Suprapubic skin (tissue), 4 donors: ENCODE data around the gene AGPAT4. TPM values are rescaled to one million over a fixed set of nuclear protein-coding genes. Genes with fewer than 3 reads are reported as not detected.

Source experiments
- DNase-seq, 2 donors: peaks; one replicate each; pipeline ENCODE4 v3.0.0-alpha.2; 2019; ENCODE audit warnings: low spot score in 2 of 2
- H3K27ac ChIP-seq: fragments of 200-600 bp; sonication (generic); one replicate; pipeline ENCODE4 v1.5.1; 2019
- H3K27me3 ChIP-seq: fragments of 200-600 bp; sonication (generic); one replicate; pipeline ENCODE4 v1.5.1; 2019
- H3K36me3 ChIP-seq: fragments of 200-600 bp; sonication (generic); one replicate; pipeline ENCODE4 v1.5.1; 2019
- H3K4me1 ChIP-seq: fragments of 200-600 bp; sonication (generic); one replicate; pipeline ENCODE4 v1.5.1; 2019
- H3K4me3 ChIP-seq: fragments of 200-600 bp; sonication (generic); one replicate; pipeline ENCODE4 v1.5.1; 2019; ENCODE audit warnings: mild to moderate bottlenecking
- H3K9me3 ChIP-seq: fragments of 200-600 bp; sonication (generic); one replicate; pipeline ENCODE4 v1.5.1; 2019
- CTCF ChIP-seq, 2 donors: fragments of 200-600 bp in 1 of 2; fragments of 450-650 bp in 1 of 2; sonication (generic) in 1 of 2; IDR thresholded peaks; one replicate each; pipeline ENCODE4 v1.5.1; 2016 to 2019; ENCODE audit warnings: antibody characterized with exemption in 2 of 2, mild to moderate bottlenecking in 1 of 2, moderate library complexity in 1 of 2
- EP300 ChIP-seq: sonication (generic); formaldehyde crosslinking; IDR thresholded peaks from one replicate; pipeline ENCODE4 v1.6.1; 2017; ENCODE audit warnings: antibody characterized with exemption
- POLR2A ChIP-seq, 2 donors: fragments of 450-650 bp; IDR thresholded peaks; one replicate each; pipeline ENCODE4 v1.6.1; 2017; ENCODE audit warnings: antibody characterized with exemption in 2 of 2, mild to moderate bottlenecking in 2 of 2, moderate library complexity in 2 of 2
- POLR2AphosphoS5 ChIP-seq, 3 donors: sonication (generic); formaldehyde crosslinking; IDR thresholded peaks; one replicate each; pipeline ENCODE4 v1.6.1; 2017; ENCODE audit warnings: antibody characterized with exemption in 3 of 3
- WGBS: methylation state at CpG from one replicate; pipeline ENCODE4 v1.1.5; 2018; 5-methylcytosine and 5-hydroxymethylcytosine counted together
- total RNA-seq, 4 donors: library from RNA; depleted of rRNA; stranded (reverse); fragments of >200 nt; gene quantifications; one replicate each; pipeline ENCODE4 v1.1.0, GENCODE V29; 2016

AGPAT4 gene
- total RNA-seq, 4 donors from 2014 or later: 1.1 to 4.1 (median 2.9) TPM

GRCh38 chr6:161139766-161140553, 133.9 kb downstream of the AGPAT4 start:
- Histone ChIP-seq H3K4me3 (no peak overlapping the region), H3K27me3 (no peaks in the 10 kb centered on the region), H3K27ac (no peak overlapping the region), H3K9me3 (no peaks in the 10 kb centered on the region), H3K4me1 (no peaks in the 10 kb centered on the region), H3K36me3 (peaks cover 26% of the 10 kb centered on the region)
- no peak for TF ChIP-seq POLR2AphosphoS5 (IDR thresholded peaks at IDR 0.05)
- no peak for TF ChIP-seq CTCF (IDR thresholded peaks at IDR 0.05)
- TF ChIP-seq POLR2A (IDR thresholded peaks at IDR 0.05): no peak
- no peak for TF ChIP-seq EP300
- no peak for DNase-seq
- WGBS: 94% methylated on average over 17 of the region's 28 CpGs

GRCh38 chr6:161139304-161139765, 134.5 kb downstream of the AGPAT4 start:
- peaks cover 31% of the 10 kb centered on the region for H3K36me3 ChIP-seq
- WGBS: 95% methylated on average over 5 of the region's 18 CpGs
- no peak overlapping the region for H3K4me3 ChIP-seq
- TF ChIP-seq EP300 (no peak), POLR2A (IDR thresholded peaks at IDR 0.05) (no peak), CTCF (IDR thresholded peaks at IDR 0.05) (no peak), POLR2AphosphoS5 (IDR thresholded peaks at IDR 0.05) (no peak)
- no peaks in the 10 kb centered on the region for H3K4me1 ChIP-seq
- no peaks in the 10 kb centered on the region for H3K9me3 ChIP-seq
- no peaks in the 10 kb centered on the region for H3K27me3 ChIP-seq
- no peak overlapping the region for H3K27ac ChIP-seq
- DNase-seq: no peak

DNA sequence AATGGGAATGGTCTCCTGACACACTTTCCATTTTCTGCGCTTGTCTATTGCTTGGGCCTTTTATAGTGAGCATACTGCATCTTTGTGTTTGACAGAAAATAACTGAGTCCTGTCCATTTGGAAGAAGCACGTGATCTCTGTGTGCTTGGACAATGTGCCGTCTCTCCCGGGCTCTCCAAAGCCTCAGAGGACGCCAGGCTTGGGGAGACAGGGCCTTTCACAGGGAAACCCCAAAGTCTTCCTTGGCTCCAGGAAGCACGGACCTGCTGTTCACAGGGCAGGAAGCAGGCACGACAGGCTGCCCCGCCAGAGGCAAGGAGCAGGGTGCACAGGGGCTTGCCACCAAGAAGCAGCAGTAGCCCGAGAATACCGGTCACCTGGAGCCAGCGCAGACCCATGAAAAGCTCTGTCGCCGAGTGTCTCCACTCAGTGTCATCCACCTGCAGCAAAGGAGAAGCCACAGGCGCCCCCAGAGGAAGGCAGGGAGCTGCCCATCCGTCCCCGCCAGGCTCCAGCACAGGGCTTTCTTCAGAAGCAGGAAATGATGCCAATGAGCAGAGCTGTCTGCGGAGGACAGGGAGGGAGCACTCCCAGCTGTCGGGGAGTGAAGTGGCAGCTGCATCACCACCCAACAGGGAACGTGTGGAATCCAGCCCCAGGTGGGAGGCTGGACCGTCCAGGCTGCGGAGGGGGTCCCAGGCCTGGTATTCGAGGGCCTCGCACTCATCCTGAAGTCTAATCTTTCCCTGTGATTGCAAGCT, 135.1 kb downstream of the AGPAT4 start:
- no peaks in the 10 kb centered on the region for H3K9me3 ChIP-seq
- H3K27ac ChIP-seq: no peak overlapping the region
- no peak for DNase-seq
- TF ChIP-seq CTCF (IDR thresholded peaks at IDR 0.05): no peak
- no peak for TF ChIP-seq EP300
- no peak for TF ChIP-seq POLR2AphosphoS5 (IDR thresholded peaks at IDR 0.05)
- no peak for TF ChIP-seq POLR2A (IDR thresholded peaks at IDR 0.05)
- 93% methylated on average over 23 of the region's 23 CpGs for WGBS
- no peaks in the 10 kb centered on the region for H3K4me1 ChIP-seq
- H3K36me3 ChIP-seq: peaks cover 31% of the 10 kb centered on the region
- H3K4me3 ChIP-seq: no peak overlapping the region
- H3K27me3 ChIP-seq: no peaks in the 10 kb centered on the region

- H3K9me3 ChIP-seq: no peaks in the 10 kb centered on the region
- WGBS: 85% methylated on average over 12 of the region's 12 CpGs
- H3K36me3 ChIP-seq: peaks cover 31% of the 10 kb centered on the region
- no peaks in the 10 kb centered on the region for H3K4me1 ChIP-seq
- DNase-seq: no peak
- TF ChIP-seq CTCF (IDR thresholded peaks at IDR 0.05) (no peak), EP300 (no peak), POLR2A (IDR thresholded peaks at IDR 0.05) (no peak), POLR2AphosphoS5 (IDR thresholded peaks at IDR 0.05) (no peak)
- H3K27ac ChIP-seq: no peak overlapping the region
- no peaks in the 10 kb centered on the region for H3K27me3 ChIP-seq
- H3K4me3 ChIP-seq: no peak overlapping the region
These were observed 135.9 kb downstream of the AGPAT4 start for GRCh38 chr6:161137839-161138542.
